GM12864 (cell line): ENCODE data around the gene SCRN3.

ENCODE experiments used
- DNase-seq: peaks from one replicate; pipeline ENCODE4 v3.0.0-alpha.2; 2011; ENCODE audit warnings: low read depth
- H3K4me3 ChIP-seq: 2 replicates; pipeline ENCODE4 v1.5.1; 2011; ENCODE audit warnings: mild to moderate bottlenecking, low read depth, low read length, control low read depth
- TF ChIP-seq, protein P1 (sequence below): IDR thresholded peaks from 2 replicates; pipeline ENCODE4 v1.5.1; 2011; ENCODE audit warnings: low read depth, mild to moderate bottlenecking, moderate library complexity, low read length, control low read depth, inconsistent platforms; ENCODE audit errors: missing control alignments

SCRN3 gene

DNA sequence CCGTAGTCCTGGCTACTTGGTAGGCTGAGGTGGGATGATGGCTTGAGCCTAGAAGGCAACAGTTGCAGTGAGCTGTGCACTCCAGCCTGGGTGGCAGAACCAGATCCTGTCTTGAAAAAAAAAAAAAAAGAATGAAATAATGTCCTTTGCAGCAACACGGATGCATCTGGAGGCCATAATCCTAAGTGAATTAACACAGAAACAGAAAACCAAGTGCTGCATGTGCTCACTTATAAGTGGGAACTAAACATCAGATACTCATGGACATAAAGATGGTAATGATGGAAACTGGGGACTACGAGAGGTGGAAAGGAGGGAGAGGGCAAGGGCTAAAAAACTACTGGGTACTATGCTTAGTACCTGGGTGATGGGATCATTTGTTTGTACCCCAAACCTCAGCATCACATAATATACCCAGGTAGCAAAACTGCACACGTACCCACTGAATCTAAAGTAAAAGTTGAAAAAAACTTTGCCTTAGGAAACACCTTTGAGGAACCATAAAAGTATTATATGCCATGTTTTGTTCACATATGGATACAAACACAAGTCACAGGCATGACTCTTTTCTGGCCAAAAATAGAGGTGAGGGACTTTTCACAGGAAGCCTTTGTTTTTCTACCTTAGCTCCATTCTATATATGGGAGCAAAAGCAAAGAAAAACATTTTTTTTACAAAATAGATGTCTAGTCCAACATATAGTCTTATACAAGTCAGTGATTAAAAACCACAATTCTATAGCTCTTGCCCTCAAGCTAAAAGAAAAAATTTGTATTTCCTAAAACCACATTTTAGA, 54.7 kb downstream of the SCRN3 start:
- TF ChIP-seq, protein P1, sequence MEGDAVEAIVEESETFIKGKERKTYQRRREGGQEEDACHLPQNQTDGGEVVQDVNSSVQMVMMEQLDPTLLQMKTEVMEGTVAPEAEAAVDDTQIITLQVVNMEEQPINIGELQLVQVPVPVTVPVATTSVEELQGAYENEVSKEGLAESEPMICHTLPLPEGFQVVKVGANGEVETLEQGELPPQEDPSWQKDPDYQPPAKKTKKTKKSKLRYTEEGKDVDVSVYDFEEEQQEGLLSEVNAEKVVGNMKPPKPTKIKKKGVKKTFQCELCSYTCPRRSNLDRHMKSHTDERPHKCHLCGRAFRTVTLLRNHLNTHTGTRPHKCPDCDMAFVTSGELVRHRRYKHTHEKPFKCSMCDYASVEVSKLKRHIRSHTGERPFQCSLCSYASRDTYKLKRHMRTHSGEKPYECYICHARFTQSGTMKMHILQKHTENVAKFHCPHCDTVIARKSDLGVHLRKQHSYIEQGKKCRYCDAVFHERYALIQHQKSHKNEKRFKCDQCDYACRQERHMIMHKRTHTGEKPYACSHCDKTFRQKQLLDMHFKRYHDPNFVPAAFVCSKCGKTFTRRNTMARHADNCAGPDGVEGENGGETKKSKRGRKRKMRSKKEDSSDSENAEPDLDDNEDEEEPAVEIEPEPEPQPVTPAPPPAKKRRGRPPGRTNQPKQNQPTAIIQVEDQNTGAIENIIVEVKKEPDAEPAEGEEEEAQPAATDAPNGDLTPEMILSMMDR: no peak
- H3K4me3 ChIP-seq: no peak overlapping the region
- no peak for DNase-seq

DNA sequence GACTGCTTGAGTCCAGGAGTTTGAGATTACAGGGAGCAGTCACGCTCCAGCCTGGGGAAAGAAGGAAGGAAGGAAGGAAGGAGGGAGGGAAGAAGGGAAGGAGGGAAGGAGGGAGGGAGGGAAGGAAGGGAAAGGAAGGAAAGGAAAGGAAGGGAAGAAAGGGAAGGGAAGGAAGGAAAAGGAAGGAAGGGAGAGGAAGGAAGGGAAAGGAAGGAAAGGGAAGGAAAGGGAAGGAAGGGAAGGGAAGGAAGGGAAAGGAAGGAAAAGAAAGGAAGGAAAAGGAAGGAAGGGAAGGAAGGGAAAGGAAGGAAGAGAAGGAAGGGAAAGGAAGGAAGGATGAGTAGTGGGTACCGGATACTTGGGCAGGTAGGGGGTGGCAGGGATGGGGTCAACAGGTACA, 59.0 kb downstream of the SCRN3 start:
- TF ChIP-seq, protein P1: no peak
- no peak overlapping the region for H3K4me3 ChIP-seq
- DNase-seq: no peak

DNA sequence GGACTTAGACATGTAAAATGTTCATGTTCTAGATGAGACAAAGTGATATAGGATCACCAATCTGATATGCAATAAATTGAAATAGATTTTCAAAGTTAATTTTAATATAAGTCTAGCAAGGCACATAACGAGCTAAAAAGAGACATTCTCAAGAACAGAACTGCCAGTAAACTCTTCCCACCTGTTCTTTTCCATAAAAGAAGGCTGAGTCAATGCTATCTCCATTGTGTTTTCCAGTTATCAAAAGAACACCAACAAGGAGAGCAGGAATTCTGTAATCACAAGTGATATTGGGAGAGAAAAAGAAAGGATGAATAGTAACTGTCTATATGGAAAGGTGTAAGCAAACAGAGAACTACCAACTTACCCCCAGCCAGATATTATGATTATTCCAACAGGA, 65.7 kb downstream of the SCRN3 start:
- TF ChIP-seq, protein P1: no peak
- no peak for DNase-seq
- H3K4me3 ChIP-seq: no peak overlapping the region

DNA sequence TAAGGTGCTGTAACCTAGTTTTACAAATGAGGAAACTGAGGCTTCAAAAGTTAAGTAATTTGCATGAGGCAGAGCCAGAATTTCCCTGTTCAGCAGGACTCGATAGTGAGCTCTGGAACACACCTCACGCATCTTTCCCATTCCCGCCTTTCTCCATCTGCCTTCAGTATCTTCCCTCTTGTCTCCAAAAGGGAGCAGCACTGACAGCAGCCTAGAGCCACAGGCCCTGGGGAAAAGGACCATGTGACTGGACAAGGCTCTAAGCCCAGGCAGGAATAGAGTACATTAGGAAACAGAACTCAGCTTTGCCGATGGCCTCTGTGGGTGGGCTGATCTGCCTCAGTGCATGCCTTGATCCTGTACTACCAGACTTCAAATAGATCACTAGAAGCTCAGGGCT, 69.8 kb downstream of the SCRN3 start:
- TF ChIP-seq, protein P1: no peak
- DNase-seq: no peak
- H3K4me3 ChIP-seq: no peak overlapping the region

DNA sequence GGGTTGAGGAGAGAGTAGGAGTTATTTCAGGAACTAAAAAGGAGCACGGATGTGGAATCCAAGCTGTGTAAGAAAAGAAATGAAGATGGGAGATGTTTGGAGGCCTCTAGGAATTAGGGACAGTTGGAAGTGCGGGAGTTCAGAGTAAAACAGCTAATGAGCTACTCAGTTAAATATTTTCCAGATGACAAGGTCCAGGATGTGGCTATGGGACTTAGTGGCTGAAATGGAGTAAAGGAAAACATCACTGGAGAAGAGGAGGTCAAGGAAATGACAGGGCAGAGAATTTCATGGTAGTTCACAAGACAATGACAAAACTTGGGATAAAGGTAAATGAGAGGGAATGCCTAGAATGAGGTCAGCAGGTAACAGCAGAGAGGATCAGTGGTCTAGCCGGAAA, 78.3 kb downstream of the SCRN3 start:
- TF ChIP-seq, protein P1: no peak
- no peak overlapping the region for H3K4me3 ChIP-seq
- DNase-seq: no peak

DNA sequence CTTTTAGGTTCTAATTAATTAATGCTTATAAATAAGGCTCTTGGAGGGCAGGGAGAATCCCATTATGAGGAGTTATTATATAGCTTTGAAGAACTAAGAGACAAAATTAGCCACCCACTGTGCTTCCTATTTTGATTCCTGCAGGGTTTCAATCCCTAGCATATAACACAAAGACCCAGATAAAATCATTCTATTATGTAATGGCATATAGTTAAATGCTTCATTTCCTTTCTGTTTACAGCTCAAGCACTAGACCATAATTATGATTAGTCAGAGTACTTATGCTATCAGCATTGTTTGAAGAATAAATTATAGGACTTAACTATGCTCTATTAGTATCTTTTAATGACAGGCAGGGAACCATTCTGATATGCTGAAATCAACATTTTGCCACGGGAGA, 82.2 kb downstream of the SCRN3 start:
- no peak overlapping the region for H3K4me3 ChIP-seq
- TF ChIP-seq, protein P1: no peak
- no peak for DNase-seq
